ENCODE measurements around the gene HLA-DMA.

Gene HLA-DMA

DNA sequence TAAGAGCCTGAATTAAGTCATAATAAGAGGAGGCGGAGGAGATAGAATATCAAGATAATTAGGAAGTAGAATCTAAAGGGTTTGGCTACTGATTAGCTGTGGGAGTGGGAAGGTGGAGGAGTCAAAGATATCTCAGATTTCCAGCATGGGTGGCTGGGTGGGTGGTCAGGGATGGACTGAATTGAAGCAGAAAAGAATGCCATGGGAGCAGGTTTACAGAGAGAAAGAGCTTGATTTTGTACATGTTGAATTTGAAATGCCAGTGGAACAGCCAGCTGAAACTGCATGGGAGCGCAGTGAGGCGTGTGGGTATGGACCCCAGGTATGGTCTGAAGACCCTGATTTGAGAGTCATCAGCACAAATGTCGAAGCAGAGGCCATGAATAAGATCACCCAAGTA lies 1.4 kb upstream of the HLA-DMA start:
- no peak for TF ChIP-seq POLR2AphosphoS5 (IDR thresholded peaks at IDR 0.05; ENCODE audit: borderline replicate concordance, low read depth, low read length)
- TF ChIP-seq FOXP2 (optimal IDR thresholded peaks at IDR 0.05; ENCODE audit: control extremely low read depth, extremely low read length, insufficient read depth), result no peak
- TF ChIP-seq EZH2 (IDR thresholded peaks at IDR 0.05), result no peak
- H3K27ac ChIP-seq, result no peak overlapping the region

DNA sequence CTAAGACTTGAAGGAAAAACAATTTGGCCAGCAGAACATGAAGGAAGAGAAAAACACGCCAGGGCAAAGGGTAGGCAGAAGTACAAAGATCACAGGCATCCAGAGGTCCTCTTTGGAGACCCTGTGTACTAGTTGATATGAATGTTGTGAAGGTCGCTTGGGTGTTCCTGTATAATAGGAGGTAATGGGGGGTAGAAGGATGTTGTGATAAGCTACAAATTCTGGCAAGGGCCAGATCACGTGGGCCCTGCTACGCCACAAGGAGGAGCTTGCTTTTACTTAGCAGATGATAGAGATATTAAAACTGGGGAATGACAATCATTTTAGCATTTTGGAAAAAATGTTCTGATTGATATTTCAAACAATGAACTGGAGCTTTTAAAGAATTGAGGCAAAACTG lies 878 bp upstream of the HLA-DMA start:
- H3K4me3 ChIP-seq, result no peak overlapping the region
- H3K36me3 ChIP-seq (ENCODE audit: insufficient read depth, low read length), result peaks cover 4% of the 10 kb centered on the region; the same call in 1 of the 2 replicates
- H3K9ac ChIP-seq (ENCODE audit: insufficient read length), result no peak overlapping the region
- TF ChIP-seq FOXP2 (optimal IDR thresholded peaks at IDR 0.05; ENCODE audit: control extremely low read depth, extremely low read length, insufficient read depth) (no peak), EZH2 (IDR thresholded peaks at IDR 0.05) (no peak), POLR2AphosphoS5 (IDR thresholded peaks at IDR 0.05; ENCODE audit: borderline replicate concordance, low read depth, low read length) (no peak)
- H3K9me3 ChIP-seq (ENCODE audit: low read depth, low read length), result no peaks in the 10 kb centered on the region
- no peak overlapping the region for H3K27ac ChIP-seq
- DNase-seq (ENCODE audit: low read depth, low spot score), result no peak

More for the DNA sequence above, 1.4 kb upstream of the HLA-DMA start:
- H3K36me3 ChIP-seq (ENCODE audit: insufficient read depth, low read length), result peaks cover 4% of the 10 kb centered on the region; the same call in 1 of the 2 replicates
- no peak for DNase-seq (ENCODE audit: low read depth, low spot score)
- H3K9me3 ChIP-seq (ENCODE audit: low read depth, low read length), result no peaks in the 10 kb centered on the region
- no peak overlapping the region for H3K9ac ChIP-seq (ENCODE audit: insufficient read length)
- no peak overlapping the region for H3K4me3 ChIP-seq

- no peak overlapping the region for H3K9ac ChIP-seq (ENCODE audit: insufficient read length)
- peaks cover 4% of the 10 kb centered on the region; the same call in 1 of the 2 replicates for H3K36me3 ChIP-seq (ENCODE audit: insufficient read depth, low read length)
- H3K4me3 ChIP-seq, result no peak overlapping the region
- TF ChIP-seq FOXP2 (optimal IDR thresholded peaks at IDR 0.05; ENCODE audit: control extremely low read depth, extremely low read length, insufficient read depth) (no peak), EZH2 (IDR thresholded peaks at IDR 0.05) (no peak), POLR2AphosphoS5 (IDR thresholded peaks at IDR 0.05; ENCODE audit: borderline replicate concordance, low read depth, low read length) (no peak)
- no peaks in the 10 kb centered on the region for H3K9me3 ChIP-seq (ENCODE audit: low read depth, low read length)
- H3K27ac ChIP-seq, result no peak overlapping the region
- no peak for DNase-seq (ENCODE audit: low read depth, low spot score)
Measured at GRCh38 chr6:32950449-32950848, 2.4 kb downstream of the HLA-DMA start.

- DNase-seq (ENCODE audit: low read depth, low spot score), result no peak
- Histone ChIP-seq H3K27ac (no peak overlapping the region), H3K36me3 (ENCODE audit: insufficient read depth, low read length) (peaks cover 4% of the 10 kb centered on the region; the same call in 1 of the 2 replicates), H3K9ac (ENCODE audit: insufficient read length) (no peak overlapping the region), H3K9me3 (ENCODE audit: low read depth, low read length) (no peaks in the 10 kb centered on the region), H3K4me3 (no peak overlapping the region)
- TF ChIP-seq POLR2AphosphoS5 (IDR thresholded peaks at IDR 0.05; ENCODE audit: borderline replicate concordance, low read depth, low read length), result no peak
- TF ChIP-seq FOXP2 (optimal IDR thresholded peaks at IDR 0.05; ENCODE audit: control extremely low read depth, extremely low read length, insufficient read depth), result no peak
- TF ChIP-seq EZH2 (IDR thresholded peaks at IDR 0.05), result no peak
Measured at GRCh38 chr6:32950010-32950409, 2.9 kb downstream of the HLA-DMA start.

GRCh38 chr6:32949113-32949512 lies 3.8 kb downstream of the HLA-DMA start:
- DNase-seq (ENCODE audit: low read depth, low spot score), result no peak
- H3K4me3 ChIP-seq, result no peak overlapping the region
- no peaks in the 10 kb centered on the region for H3K9me3 ChIP-seq (ENCODE audit: low read depth, low read length)
- TF ChIP-seq EZH2 (IDR thresholded peaks at IDR 0.05) (no peak), POLR2AphosphoS5 (IDR thresholded peaks at IDR 0.05; ENCODE audit: borderline replicate concordance, low read depth, low read length) (no peak), FOXP2 (optimal IDR thresholded peaks at IDR 0.05; ENCODE audit: control extremely low read depth, extremely low read length, insufficient read depth) (no peak)
- H3K36me3 ChIP-seq (ENCODE audit: insufficient read depth, low read length), result peaks cover 4% of the 10 kb centered on the region; the same call in 1 of the 2 replicates
- no peak overlapping the region for H3K9ac ChIP-seq (ENCODE audit: insufficient read length)
- H3K27ac ChIP-seq, result no peak overlapping the region

GRCh38 chr6:32947552-32948465 lies 5.1 kb downstream of the HLA-DMA start:
- H3K9ac ChIP-seq (ENCODE audit: insufficient read length), result no peak overlapping the region

GRCh38 chr6:32946893-32947292 lies 6.0 kb downstream of the HLA-DMA start:
- no peak for DNase-seq (ENCODE audit: low read depth, low spot score)
- no peak for TF ChIP-seq EZH2 (IDR thresholded peaks at IDR 0.05)
- no peak for TF ChIP-seq POLR2AphosphoS5 (IDR thresholded peaks at IDR 0.05; ENCODE audit: borderline replicate concordance, low read depth, low read length)
- TF ChIP-seq FOXP2 (optimal IDR thresholded peaks at IDR 0.05; ENCODE audit: control extremely low read depth, extremely low read length, insufficient read depth), result no peak
- H3K27ac ChIP-seq, result no peak overlapping the region

More at GRCh38 chr6:32947552-32948465, 5.1 kb downstream of the HLA-DMA start:
- H3K36me3 ChIP-seq (ENCODE audit: insufficient read depth, low read length), result no peaks in the 10 kb centered on the region
- DNase-seq (ENCODE audit: low read depth, low spot score), result no peak
- no peak overlapping the region for H3K27ac ChIP-seq
- H3K9me3 ChIP-seq (ENCODE audit: low read depth, low read length), result no peaks in the 10 kb centered on the region
- H3K4me3 ChIP-seq, result no peak overlapping the region
- no peak for TF ChIP-seq FOXP2 (optimal IDR thresholded peaks at IDR 0.05; ENCODE audit: control extremely low read depth, extremely low read length, insufficient read depth)
- no peak for TF ChIP-seq POLR2AphosphoS5 (IDR thresholded peaks at IDR 0.05; ENCODE audit: borderline replicate concordance, low read depth, low read length)
- no peak for TF ChIP-seq EZH2 (IDR thresholded peaks at IDR 0.05)

GRCh38 chr6:32945953-32946352 lies 6.9 kb downstream of the HLA-DMA start:
- H3K4me3 ChIP-seq, result no peak overlapping the region
- TF ChIP-seq FOXP2 (optimal IDR thresholded peaks at IDR 0.05; ENCODE audit: control extremely low read depth, extremely low read length, insufficient read depth) (no peak), POLR2AphosphoS5 (IDR thresholded peaks at IDR 0.05; ENCODE audit: borderline replicate concordance, low read depth, low read length) (no peak), EZH2 (IDR thresholded peaks at IDR 0.05) (no peak)
- no peaks in the 10 kb centered on the region for H3K9me3 ChIP-seq (ENCODE audit: low read depth, low read length)
- H3K9ac ChIP-seq (ENCODE audit: insufficient read length), result no peak overlapping the region
- no peak overlapping the region for H3K27ac ChIP-seq
- H3K36me3 ChIP-seq (ENCODE audit: insufficient read depth, low read length), result no peaks in the 10 kb centered on the region
- DNase-seq (ENCODE audit: low read depth, low spot score), result no peak

More at GRCh38 chr6:32946893-32947292, 6.0 kb downstream of the HLA-DMA start:
- Histone ChIP-seq H3K4me3 (no peak overlapping the region), H3K9me3 (ENCODE audit: low read depth, low read length) (no peaks in the 10 kb centered on the region), H3K36me3 (ENCODE audit: insufficient read depth, low read length) (no peaks in the 10 kb centered on the region), H3K9ac (ENCODE audit: insufficient read length) (no peak overlapping the region)
